Mesothelial cell of epicardium (in vitro differentiated cells): Measurements from ENCODE around the gene SLC7A5. TPM values are rescaled to one million over a fixed set of nuclear protein-coding genes. Genes with fewer than 3 reads are reported as not detected.

ENCODE experiments used
- DNase-seq, 2 experiments: peaks; one replicate each; pipeline ENCODE4 v3.0.0; 2021; ENCODE audit warnings: low spot score in 2 of 2; ENCODE audit not compliant: unreplicated experiment in 2 of 2
- H3K27ac Mint-ChIP-seq: 2 replicates; pipeline ENCODE4 v1.8.0; 2021; ENCODE audit warnings: mixed read lengths
- H3K27me3 Mint-ChIP-seq: 2 replicates; pipeline ENCODE4 v1.8.0; 2021; ENCODE audit warnings: low read depth, mixed read lengths
- H3K36me3 Mint-ChIP-seq: 2 replicates; pipeline ENCODE4 v1.8.0; 2021; ENCODE audit warnings: mixed read lengths
- H3K4me1 Mint-ChIP-seq: 2 replicates; pipeline ENCODE4 v1.8.0; 2021; ENCODE audit warnings: mixed read lengths
- H3K4me3 Mint-ChIP-seq: 2 replicates; pipeline ENCODE4 v1.8.0; 2021; ENCODE audit warnings: mild to moderate bottlenecking, moderate library complexity, mixed read lengths
- H3K9me3 Mint-ChIP-seq: 2 replicates; pipeline ENCODE4 v1.8.0; 2021; ENCODE audit warnings: mixed read lengths
- microRNA-seq: library from miRNA; unstranded; fragments of <30 nt; microRNA quantifications from one replicate; pipeline ENCODE4 v1.2.0, GENCODE V29; 2021; ENCODE audit warnings: inconsistent platforms, mixed read lengths
- total RNA-seq: library from RNA; stranded (reverse); gene quantifications from 3 replicates; pipeline ENCODE4 v1.2.1, GENCODE V29; 2021
- TF ChIP-seq, protein P1 (sequence below): fragments of 200-600 bp; sonication (generic); IDR thresholded peaks from one replicate; pipeline ENCODE4 v1.5.0; 2021; ENCODE audit warnings: antibody characterized with exemption; ENCODE audit not compliant: unreplicated experiment

SLC7A5 gene
- total RNA-seq, 1 donor from 2014 or later: 70.0 TPM

GRCh38 chr16:87784812-87785211, 84.5 kb downstream of the SLC7A5 start:
- H3K4me1 Mint-ChIP-seq: peaks cover 3% of the 10 kb centered on the region
- no peaks in the 10 kb centered on the region for H3K36me3 Mint-ChIP-seq
- H3K4me3 Mint-ChIP-seq: no peak overlapping the region
- no peaks in the 10 kb centered on the region for H3K27me3 Mint-ChIP-seq
- DNase-seq: no peak
- H3K27ac Mint-ChIP-seq: no peak overlapping the region
- H3K9me3 Mint-ChIP-seq: no peaks in the 10 kb centered on the region
- TF ChIP-seq, protein P1, sequence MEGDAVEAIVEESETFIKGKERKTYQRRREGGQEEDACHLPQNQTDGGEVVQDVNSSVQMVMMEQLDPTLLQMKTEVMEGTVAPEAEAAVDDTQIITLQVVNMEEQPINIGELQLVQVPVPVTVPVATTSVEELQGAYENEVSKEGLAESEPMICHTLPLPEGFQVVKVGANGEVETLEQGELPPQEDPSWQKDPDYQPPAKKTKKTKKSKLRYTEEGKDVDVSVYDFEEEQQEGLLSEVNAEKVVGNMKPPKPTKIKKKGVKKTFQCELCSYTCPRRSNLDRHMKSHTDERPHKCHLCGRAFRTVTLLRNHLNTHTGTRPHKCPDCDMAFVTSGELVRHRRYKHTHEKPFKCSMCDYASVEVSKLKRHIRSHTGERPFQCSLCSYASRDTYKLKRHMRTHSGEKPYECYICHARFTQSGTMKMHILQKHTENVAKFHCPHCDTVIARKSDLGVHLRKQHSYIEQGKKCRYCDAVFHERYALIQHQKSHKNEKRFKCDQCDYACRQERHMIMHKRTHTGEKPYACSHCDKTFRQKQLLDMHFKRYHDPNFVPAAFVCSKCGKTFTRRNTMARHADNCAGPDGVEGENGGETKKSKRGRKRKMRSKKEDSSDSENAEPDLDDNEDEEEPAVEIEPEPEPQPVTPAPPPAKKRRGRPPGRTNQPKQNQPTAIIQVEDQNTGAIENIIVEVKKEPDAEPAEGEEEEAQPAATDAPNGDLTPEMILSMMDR: no peak

DNA sequence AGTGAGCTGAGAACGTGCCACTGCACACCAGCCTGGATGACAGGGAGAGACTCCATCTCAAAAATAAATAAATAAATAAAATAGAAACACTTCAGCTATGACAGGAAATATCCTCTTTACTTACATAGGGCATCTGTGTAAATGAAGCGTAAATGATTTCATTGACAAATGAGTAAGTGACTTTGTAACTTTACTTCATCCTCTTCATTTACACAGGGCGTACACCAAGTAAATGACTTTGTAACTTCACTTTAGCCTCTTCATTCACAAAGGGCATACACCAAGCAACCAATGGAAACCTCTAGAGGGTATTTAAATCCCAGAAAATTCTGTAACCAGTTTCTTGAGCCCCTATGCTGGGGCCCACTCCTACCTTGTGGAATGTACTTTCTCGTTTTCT, 87.3 kb downstream of the SLC7A5 start:
- no peak for DNase-seq
- TF ChIP-seq, protein P1: no peak
- Mint-ChIP-seq H3K27ac (no peak overlapping the region), H3K36me3 (no peaks in the 10 kb centered on the region), H3K27me3 (peaks cover 2% of the 10 kb centered on the region), H3K9me3 (no peaks in the 10 kb centered on the region), H3K4me1 (peaks cover 11% of the 10 kb centered on the region), H3K4me3 (no peak overlapping the region)

DNA sequence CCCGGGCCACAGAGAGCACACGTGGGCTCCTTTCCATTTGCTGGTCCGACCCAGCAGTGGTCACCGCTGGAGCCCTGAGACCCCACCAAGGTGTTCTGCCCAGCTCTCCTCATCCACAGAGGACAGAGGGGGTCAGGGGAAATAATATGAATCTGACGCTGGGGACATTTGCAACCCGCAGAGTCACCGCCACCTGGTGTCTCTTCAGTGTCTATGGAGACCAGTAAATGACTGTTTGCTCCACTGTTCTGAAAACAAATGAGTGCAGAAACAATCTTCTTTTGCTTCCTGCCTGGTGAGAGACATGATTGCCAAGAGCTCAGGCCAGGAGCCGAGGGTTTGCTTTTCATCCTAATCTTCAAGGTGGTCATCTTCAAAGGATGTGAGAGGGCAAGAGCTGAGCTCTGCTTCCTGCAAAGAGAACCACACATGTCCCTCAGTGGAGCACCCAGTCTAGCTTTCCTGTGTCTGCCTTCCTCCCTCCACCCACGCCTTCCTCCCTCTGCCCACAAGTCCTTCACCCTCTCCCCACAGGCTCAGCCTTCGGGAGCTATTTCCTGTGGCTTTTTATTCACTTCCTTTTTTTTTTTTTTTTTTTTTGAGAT, 88.8 kb downstream of the SLC7A5 start:
- no peak for DNase-seq
- peaks cover 2% of the 10 kb centered on the region for H3K27me3 Mint-ChIP-seq
- H3K4me1 Mint-ChIP-seq: peaks cover 11% of the 10 kb centered on the region
- TF ChIP-seq, protein P1: no peak
- H3K9me3 Mint-ChIP-seq: no peaks in the 10 kb centered on the region
- H3K27ac Mint-ChIP-seq: no peak overlapping the region
- H3K4me3 Mint-ChIP-seq: no peak overlapping the region
- H3K36me3 Mint-ChIP-seq: no peaks in the 10 kb centered on the region

Small RNAs within 50 kb of the gene (microRNA-seq; reads per million reads assigned to microRNA genes)
- not detected for gene MIR6775

Other genes with a start within 250 kb of the SLC7A5 start
- gene KLHDC4, start 103.5 kb downstream of the SLC7A5 start, total RNA-seq: 49.7 to 52.7 TPM (median 52.3 TPM) in 3 replicates
- gene CA5A, start 67.0 kb upstream of the SLC7A5 start, total RNA-seq: not detected in 3 replicates
- 41.2 to 44.9 TPM (median 43.6 TPM) in 3 replicates for gene BANP, start 81.9 kb upstream of the SLC7A5 start, total RNA-seq